NCI-H2227 treated with DMSO at 0.1 percent for 48 hours (cell line): ENCODE results near the gene TRAF1.

Experiments
- DNase-seq: peaks from one replicate; lab custom pipeline; 2025; lab: John Stamatoyannopoulos, UW

TRAF1 gene

GRCh38 chr9:120905315-120906164 lies 21.1 kb downstream of the TRAF1 start:
- DNase-seq: no peak

DNA sequence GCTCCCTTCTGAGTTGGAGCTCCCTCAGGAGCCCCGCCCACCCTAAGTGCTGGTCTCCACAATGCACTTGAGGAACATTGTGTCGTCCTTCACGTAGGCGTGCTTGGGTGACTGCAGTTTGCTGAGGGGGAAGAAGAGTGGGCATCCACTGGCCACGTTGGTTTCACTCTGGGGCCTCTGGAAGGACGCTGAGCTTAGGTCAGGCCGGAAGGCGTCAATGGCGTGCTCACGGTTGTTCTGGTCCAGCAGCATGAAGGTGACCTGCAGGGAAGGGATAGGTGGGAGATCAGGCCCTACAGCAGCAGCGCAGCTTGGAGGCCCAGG lies 21.7 kb downstream of the TRAF1 start:
- DNase-seq: no peak

DNA sequence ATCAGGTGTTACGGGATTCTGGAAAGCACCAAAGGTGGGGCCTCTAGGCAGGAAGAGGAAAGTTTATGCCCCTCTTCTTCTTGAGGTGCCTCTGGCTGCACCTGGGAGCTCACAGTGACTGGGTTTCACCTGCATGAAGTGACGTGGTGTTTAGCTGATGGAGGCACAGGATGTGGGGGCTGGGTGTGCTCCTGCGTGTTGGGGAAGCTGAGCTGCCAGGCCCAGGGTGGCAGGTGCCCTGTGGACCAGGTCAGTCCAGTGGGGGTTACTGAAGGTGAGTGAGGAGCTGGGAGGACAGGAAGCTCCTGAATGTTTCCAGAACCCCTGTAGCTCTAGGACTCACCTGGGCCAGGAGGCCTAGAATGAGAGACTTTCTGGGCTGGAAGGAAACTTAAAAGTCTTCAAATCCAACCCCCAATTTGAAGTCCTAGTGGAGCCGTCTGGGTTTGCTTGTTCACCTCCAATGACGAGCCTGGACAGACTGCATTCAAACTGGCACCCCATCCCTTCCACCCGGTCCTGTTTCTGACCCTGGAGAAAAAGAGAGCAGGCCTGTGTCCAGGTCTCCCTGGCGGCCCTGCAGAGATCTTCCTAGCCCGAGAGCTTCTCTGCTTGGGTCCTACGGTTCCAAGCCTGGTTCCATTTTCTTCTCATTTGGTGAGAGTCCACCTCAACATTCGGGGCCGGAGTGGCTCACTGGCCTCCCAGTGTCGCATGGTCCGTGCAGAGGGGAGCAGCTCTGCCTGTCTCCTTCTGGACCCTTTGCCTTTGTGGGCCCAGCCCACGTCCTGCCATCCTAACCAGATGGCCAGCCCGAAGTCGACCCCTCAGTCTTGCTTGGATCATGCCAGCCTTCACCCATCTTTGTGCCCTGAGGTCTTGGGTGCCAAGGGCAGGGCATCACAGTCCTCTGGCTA lies 22.3 kb downstream of the TRAF1 start:
- DNase-seq: no peak

- DNase-seq: no peak
These were observed 23.7 kb downstream of the TRAF1 start for GRCh38 chr9:120902569-120903535.

GRCh38 chr9:120901755-120902568 lies 24.6 kb downstream of the TRAF1 start:
- no peak for DNase-seq

DNA sequence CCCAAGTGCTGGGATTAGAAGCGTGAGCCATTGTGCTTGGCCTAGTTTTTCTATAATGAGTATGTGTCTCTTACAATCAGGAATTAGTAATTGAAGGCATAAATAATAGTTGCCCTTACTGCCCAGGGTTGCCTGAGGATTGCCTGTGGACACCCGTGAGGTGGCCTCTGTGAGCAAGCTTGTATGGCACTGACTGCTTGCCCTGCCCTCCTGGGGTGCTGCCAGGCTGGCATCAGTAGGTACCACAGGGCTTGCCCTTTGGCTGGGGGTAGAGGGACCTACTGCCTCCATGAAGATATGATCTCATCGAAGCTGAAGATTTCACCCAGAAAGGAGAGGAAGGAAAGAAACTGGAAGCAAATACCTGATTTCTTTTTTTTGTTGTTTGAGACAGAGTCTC lies 25.8 kb downstream of the TRAF1 start:
- DNase-seq: no peak

DNA sequence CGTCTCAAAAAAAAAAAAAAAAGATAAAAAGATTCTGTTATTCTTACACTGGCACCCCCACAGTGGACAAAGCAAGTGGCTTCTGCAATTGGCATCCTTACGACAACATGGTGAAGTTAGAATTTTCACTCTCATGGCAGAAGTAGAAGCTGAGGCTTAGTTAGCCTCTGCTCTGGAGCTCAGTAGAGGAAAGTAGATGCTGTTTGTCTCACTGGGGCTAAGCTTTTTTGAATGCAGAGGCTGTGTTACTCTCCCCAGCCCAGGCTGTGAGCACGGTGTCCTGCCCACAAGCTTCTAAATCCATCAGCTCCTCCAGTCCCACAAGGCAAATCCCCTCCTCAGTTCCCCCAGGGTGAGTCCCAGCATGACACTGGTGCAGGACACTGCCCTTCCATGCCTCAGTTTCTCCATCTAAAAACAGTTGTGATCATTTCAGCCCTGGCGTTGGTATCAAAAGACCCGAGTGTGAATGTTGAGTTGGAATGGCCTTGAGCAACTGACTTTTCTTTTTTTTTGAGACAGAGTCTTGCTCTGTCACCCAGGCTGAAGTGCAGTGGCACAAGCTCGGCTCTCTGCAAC lies 27.0 kb downstream of the TRAF1 start:
- DNase-seq: no peak

GRCh38 chr9:120898396-120898795 lies 28.2 kb downstream of the TRAF1 start:
- no peak for DNase-seq

DNA sequence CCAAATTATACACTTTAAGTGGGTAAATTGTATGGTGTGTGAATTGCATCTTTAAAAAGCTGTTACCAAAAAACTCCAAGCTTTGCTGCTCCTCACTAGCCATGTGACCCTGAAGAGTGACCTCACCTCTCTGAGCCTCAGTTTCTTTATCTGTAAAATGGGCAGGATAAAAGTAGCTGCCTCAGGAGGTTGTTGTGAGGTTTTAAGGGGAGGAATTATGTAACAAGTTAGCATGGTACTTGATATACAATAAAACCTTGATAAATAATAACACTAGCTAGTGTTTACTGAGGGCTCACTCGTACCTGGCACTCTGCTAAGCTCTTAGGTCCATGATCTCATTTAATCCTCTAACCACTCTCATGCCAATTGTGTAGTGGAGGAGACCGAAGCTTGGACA lies 30.6 kb downstream of the TRAF1 start:
- DNase-seq: no peak

DNA sequence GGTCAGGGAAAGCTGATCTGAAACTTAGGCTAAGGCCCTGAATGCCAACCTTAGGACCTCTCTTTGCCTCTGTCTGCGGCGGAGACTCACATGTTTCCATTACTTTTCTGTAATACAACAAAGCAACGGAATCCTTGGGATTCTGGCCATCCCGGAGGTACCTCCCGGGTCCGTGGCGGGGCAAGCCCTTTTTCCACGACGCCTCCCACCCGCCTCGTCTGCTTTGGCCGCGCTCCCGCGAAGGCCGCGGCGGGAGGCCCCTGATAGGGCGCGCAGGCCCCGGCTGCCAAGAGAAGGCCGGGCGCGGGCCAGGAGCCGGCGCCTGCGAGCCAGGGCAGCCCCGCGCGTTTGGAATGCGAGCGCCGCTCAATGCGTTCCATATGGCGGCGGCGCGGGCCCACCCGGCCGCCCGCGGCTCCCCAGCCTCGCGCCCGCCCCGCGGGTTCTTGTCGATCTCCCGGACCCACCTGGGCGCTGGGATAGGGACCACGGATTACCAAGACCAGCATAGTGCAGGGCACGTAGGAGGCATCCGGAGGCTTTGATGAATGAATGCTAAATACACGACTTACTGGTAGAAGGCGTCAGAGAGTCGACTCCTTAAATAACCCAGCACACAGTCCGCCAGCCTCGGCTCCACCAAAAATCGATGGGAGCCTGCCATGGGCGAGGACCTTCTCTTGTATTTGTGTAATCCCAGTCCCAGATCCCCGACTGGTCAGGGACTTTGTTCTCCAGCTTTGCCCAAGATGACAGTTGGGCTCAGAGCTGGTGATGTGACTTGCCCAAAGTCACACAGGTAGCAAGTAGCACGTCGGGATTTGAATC lies 32.1 kb downstream of the TRAF1 start:
- no peak for DNase-seq

GRCh38 chr9:120893611-120894307 lies 32.8 kb downstream of the TRAF1 start:
- no peak for DNase-seq

- DNase-seq: no peak
These were observed 33.6 kb downstream of the TRAF1 start for GRCh38 chr9:120892748-120893610.

GRCh38 chr9:120891884-120892747 lies 34.5 kb downstream of the TRAF1 start:
- no peak for DNase-seq

GRCh38 chr9:120891245-120891883 lies 35.2 kb downstream of the TRAF1 start:
- DNase-seq: no peak

GRCh38 chr9:120890320-120891244 lies 36.0 kb downstream of the TRAF1 start:
- DNase-seq: no peak
